Keratinocyte (primary cell): ENCODE measurements around the gene STEEP1.

Experiments
- EZH2 ChIP-seq: IDR thresholded peaks from one replicate; pipeline ENCODE4 v1.6.1; 2012; ENCODE audit warnings: inconsistent platforms, mild to moderate bottlenecking, low read length, moderate library complexity
- TF ChIP-seq, protein P1 (sequence below), 3 experiments: IDR thresholded peaks in 1 of 3; conservative IDR thresholded peaks in 1 of 3; optimal IDR thresholded peaks in 1 of 3; 2 replicates in 2 of 3; 3 replicates in 1 of 3; pipeline versions ENCODE3 to v1.5.1; 2011; ENCODE audit warnings: low read length in 3 of 3, mild to moderate bottlenecking in 3 of 3, moderate library complexity in 2 of 3, control low read depth in 1 of 3, inconsistent platforms in 1 of 3; ENCODE audit not compliant: insufficient read depth in 2 of 3; ENCODE audit errors: extremely low read depth in 1 of 3

DNA sequence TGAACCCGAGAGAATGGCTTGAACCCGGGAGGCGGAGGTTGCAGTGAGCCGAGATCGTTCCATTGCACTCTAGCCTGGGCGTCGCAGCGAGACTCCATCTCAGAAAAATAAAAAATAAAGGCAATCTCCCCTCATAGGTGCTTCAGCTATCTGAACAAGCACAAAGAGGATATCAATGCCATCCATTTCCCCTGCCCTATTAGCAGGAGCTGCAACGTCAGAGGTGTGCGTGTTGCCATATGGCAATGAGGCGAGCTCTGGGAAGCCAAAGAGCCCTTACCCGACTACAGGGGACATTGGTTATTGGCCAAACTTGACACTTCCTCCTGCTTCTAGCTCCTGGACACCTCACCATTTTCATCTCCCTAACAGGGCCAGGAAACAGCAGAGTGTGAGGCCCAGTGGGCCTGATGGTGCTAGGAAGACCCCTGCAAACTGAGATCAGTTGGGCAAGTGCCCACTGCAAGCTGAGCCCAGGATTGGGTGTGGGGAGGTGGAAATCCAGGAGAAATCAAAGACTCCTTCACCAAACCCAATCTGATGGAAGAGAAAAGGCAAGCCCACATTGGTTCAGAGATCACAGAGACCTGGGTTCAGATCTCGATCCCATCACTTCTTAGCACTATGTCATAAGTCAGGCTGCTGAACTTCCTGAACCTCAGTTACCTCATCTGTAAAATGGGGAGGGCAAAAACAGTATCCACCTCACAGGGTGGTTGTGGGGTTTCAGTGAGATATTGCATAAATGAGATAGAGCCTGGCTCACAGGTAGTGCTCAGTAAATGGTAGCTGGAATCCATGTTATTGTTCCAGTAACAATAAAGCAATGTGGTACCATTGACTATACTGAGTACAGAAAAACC is 75.8 kb downstream of the STEEP1 start:
- TF ChIP-seq, protein P1, sequence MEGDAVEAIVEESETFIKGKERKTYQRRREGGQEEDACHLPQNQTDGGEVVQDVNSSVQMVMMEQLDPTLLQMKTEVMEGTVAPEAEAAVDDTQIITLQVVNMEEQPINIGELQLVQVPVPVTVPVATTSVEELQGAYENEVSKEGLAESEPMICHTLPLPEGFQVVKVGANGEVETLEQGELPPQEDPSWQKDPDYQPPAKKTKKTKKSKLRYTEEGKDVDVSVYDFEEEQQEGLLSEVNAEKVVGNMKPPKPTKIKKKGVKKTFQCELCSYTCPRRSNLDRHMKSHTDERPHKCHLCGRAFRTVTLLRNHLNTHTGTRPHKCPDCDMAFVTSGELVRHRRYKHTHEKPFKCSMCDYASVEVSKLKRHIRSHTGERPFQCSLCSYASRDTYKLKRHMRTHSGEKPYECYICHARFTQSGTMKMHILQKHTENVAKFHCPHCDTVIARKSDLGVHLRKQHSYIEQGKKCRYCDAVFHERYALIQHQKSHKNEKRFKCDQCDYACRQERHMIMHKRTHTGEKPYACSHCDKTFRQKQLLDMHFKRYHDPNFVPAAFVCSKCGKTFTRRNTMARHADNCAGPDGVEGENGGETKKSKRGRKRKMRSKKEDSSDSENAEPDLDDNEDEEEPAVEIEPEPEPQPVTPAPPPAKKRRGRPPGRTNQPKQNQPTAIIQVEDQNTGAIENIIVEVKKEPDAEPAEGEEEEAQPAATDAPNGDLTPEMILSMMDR (optimal IDR thresholded peaks at IDR 0.05 in 1 of 3, IDR thresholded peaks at IDR 0.05 in 1 of 3, conservative IDR thresholded peaks at IDR 0.05 in 1 of 3; ENCODE audit: extremely low read depth in 1 of 3, insufficient read depth in 2 of 3, low read length in 3 of 3) = no peak
- no peak for TF ChIP-seq EZH2
